HCEC 1CT (cell line): ENCODE data around the gene GTPBP4.
"Not testable (repeated sequence)": the region's sequence is repeated elsewhere in the genome, so short reads cannot be mapped to it uniquely, and the experiment has no call there.

Source experiments
- DNase-seq: peaks from one replicate; pipeline ENCODE4 v3.0.0-alpha.2; 2017

GTPBP4 gene

GRCh38 chr10:1061930-1062774, 73.9 kb downstream of the GTPBP4 start:
- DNase-seq = no peak

GRCh38 chr10:1063232-1063865, 75.1 kb downstream of the GTPBP4 start:
- no peak for DNase-seq

- no peak for DNase-seq
Measured at GRCh38 chr10:1064964-1065247, 76.7 kb downstream of the GTPBP4 start.

GRCh38 chr10:1066734-1067133, 78.5 kb downstream of the GTPBP4 start:
- not testable (repeated sequence) for DNase-seq

GRCh38 chr10:1068380-1069361, 80.4 kb downstream of the GTPBP4 start:
- no peak for DNase-seq
